Ovary (tissue), 9 donors: ENCODE results near the gene ZMAT5. TPM values are rescaled to one million over a fixed set of nuclear protein-coding genes. Genes with fewer than 3 reads are reported as not detected.

Experiments used
- DNase-seq, 5 donors: peaks; one replicate each; pipeline ENCODE4 v3.0.0-alpha.2; 2019 to 2020
- H3K27ac ChIP-seq, 2 donors: fragments of 200-600 bp; one replicate each; pipeline versions ENCODE4 v1.5.1 to v1.8.0; 2019 to 2022
- H3K27me3 ChIP-seq: fragments of 200-600 bp; one replicate; pipeline ENCODE4 v1.8.0; 2022
- H3K36me3 ChIP-seq: fragments of 200-600 bp; sonication (generic); one replicate; pipeline ENCODE4 v1.5.1; 2019
- H3K4me1 ChIP-seq: one replicate; pipeline ENCODE4 v1.8.1; 2013; ENCODE audit warnings: mild to moderate bottlenecking, moderate library complexity; ENCODE audit not compliant: insufficient read depth
- H3K4me3 ChIP-seq: fragments of 200-600 bp; sonication (generic); one replicate; pipeline ENCODE4 v1.5.1; 2017
- H3K9me3 ChIP-seq, 2 donors: fragments of 200-600 bp in 1 of 2; sonication (generic) in 1 of 2; one replicate each; pipeline versions ENCODE4 v1.5.1 to v1.8.1; 2013 to 2019; ENCODE audit warnings: mild to moderate bottlenecking in 1 of 2, moderate library complexity in 1 of 2
- CTCF ChIP-seq, 3 donors: fragments of 450-650 bp in 2 of 3; fragments of 200-600 bp in 1 of 3; IDR thresholded peaks; one replicate each; pipeline versions ENCODE4 v1.5.1 to v1.8.0; 2016 to 2022; ENCODE audit warnings: antibody characterized with exemption in 3 of 3, mild to moderate bottlenecking in 1 of 3
- EP300 ChIP-seq: sonication (generic); formaldehyde crosslinking; IDR thresholded peaks from one replicate; pipeline ENCODE4 v1.6.1; 2017; ENCODE audit warnings: antibody characterized with exemption
- POLR2A ChIP-seq: fragments of 450-650 bp; IDR thresholded peaks from one replicate; pipeline ENCODE4 v1.6.1; 2017; ENCODE audit warnings: antibody characterized with exemption, mild to moderate bottlenecking, moderate library complexity
- WGBS, 3 donors: extraction: QIAGEN DNeasy Blood & Tissue Kit in 1 of 3; methylation state at CpG; one replicate each; pipeline versions ENCODE4 v1.1.5 to v1.1.7; 2013 to 2017; 5-methylcytosine and 5-hydroxymethylcytosine counted together
- intact Hi-C, 4 donors: fragments of 100-400 bp; cut with DNase I; formaldehyde crosslinking; loops; one replicate each; pipeline versions ENCODE4 v1.11.0 to v1.15.1; 2022 to 2023
- polyA plus RNA-seq, 2 donors: library from polyadenylated mRNA; stranded (reverse); fragments of 200-250 nt in 1 of 2; fragments of 350-450 nt in 1 of 2; fragmentation: Illumina TruSeq in 1 of 2; extraction: RNeasy Lipid Tissue Mini Kit (QIAGEN cat#74804) in 1 of 2; gene quantifications; one replicate each; pipeline ENCODE4 v1.2.3, GENCODE V29; 2013 to 2014
- total RNA-seq, 7 donors: library from RNA; depleted of rRNA in 2 of 7; stranded (reverse); fragments of >200 nt in 2 of 7; fragmentation: NEBNext Ultra II Directional in 3 of 7; extraction: Animal tissue kit (Norgen Biotek cat#: 25700) in 3 of 7; gene quantifications; one replicate each; pipeline versions ENCODE4 v1.1.0 to v1.2.4, GENCODE V29; 2016 to 2023
- donor health status: DM: no; HTN: no; CAD: no; lungs with moderate emphysema.
- donor health status: DM: no; HTN: no; CAD: no.
- donor health status: Bipolar disorder and iron deficiency.
- donor health status: DM: yes; HTN: yes; CAD: no.
- donor health status: DM: no; HTN: no; CAD: no.
- donor health status: DM: yes; HTN: yes; CAD: no.

Gene ZMAT5
- total and polyA plus RNA-seq, 9 donors = 5.7 to 27.2 (median 21.4) TPM

GRCh38 chr22:29706486-29706885 is 60.3 kb downstream of the ZMAT5 start:
- Histone ChIP-seq H3K36me3 (no peaks in the 10 kb centered on the region), H3K4me1 (no peaks in the 10 kb centered on the region), H3K27ac (no peak overlapping the region), H3K9me3 (no peaks in the 10 kb centered on the region), H3K27me3 (no peaks in the 10 kb centered on the region), H3K4me3 (no peak overlapping the region)
- TF ChIP-seq POLR2A (no peak), EP300 (no peak), CTCF (IDR thresholded peaks at IDR 0.05) (no peak)
- 46 to 60% (median 48%) methylated on average over 9 of the region's 9 CpGs for WGBS, 3 donors
- intact Hi-C loops = no loop called here
- DNase-seq = no peak

DNA sequence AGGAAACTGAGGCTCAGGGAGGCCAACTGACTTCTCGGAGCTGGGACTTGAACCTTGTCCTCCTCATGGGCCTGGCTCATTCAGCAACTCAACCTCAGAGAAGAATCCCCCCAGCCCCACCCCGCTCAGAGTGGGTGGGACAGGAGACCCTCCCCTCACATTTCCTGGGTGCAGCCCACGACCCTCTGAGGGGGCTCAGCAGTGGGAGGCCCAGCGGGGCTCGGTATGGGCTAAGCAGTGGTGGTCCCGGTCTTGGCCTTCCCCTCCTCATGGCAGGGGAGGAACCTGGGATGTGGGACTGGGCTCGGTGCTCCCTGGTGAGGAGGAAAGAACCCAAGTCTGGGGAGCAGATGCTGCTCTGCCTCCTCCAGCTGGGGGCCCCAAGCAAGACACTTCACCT is 61.2 kb downstream of the ZMAT5 start:
- intact Hi-C loops = no loop called here
- no peaks in the 10 kb centered on the region for H3K9me3 ChIP-seq
- H3K36me3 ChIP-seq = no peaks in the 10 kb centered on the region
- H3K4me3 ChIP-seq = no peak overlapping the region
- H3K27me3 ChIP-seq = no peaks in the 10 kb centered on the region
- no peak for DNase-seq
- no peak overlapping the region for H3K27ac ChIP-seq
- no peaks in the 10 kb centered on the region for H3K4me1 ChIP-seq
- TF ChIP-seq EP300 (no peak), CTCF (IDR thresholded peaks at IDR 0.05) (no peak), POLR2A (no peak)
- 80 to 83% (median 80%) methylated on average over 7 of the region's 7 CpGs for WGBS, 3 donors

DNA sequence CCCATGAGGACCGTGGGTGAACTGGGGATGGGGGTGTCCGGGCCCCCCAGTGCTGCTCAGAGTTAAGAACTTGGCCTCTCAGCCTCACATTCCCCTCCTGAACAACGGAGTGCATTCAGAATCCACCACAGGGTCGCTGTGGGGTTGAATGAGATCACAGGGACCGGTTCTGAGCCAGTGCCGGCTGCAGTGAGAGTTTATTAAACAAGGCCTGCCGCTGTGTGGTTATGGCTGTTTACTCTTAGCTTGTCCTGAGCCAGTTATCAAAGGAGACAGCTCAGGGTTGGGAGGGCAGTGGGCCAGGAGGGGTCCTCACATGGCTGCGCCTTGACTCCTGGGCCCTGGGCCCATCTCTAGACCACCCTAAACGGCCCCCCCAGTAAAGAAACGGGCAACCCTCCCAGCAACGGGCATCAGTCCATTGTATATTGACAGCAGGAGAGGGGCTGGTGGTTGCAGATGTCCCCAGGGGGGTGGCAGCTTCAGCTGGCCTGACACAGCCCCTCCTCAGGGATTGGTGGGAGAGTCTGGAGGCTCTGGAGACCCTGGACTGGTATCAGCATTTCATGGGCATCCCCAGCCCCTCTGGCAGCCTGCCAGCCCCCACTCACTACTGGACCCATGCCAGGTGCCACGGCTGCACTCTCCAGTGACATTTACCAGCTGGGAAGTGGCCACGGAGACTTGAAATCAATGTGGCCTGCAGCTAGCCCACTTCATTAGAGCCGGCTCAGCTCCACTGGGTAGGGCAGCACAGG is 62.1 kb downstream of the ZMAT5 start:
- no peaks in the 10 kb centered on the region for H3K27me3 ChIP-seq
- DNase-seq = no peak
- no peaks in the 10 kb centered on the region for H3K36me3 ChIP-seq
- H3K4me1 ChIP-seq = no peaks in the 10 kb centered on the region
- no peak overlapping the region for H3K4me3 ChIP-seq
- WGBS, 3 donors = 5 to 17% (median 9%) methylated on average over 13 to 14 of the region's 14 CpGs
- intact Hi-C loops = no loop called here
- TF ChIP-seq CTCF (IDR thresholded peaks at IDR 0.05) (no peak), POLR2A (no peak), EP300 (no peak)
- H3K27ac ChIP-seq = no peak overlapping the region
- H3K9me3 ChIP-seq = no peaks in the 10 kb centered on the region

DNA sequence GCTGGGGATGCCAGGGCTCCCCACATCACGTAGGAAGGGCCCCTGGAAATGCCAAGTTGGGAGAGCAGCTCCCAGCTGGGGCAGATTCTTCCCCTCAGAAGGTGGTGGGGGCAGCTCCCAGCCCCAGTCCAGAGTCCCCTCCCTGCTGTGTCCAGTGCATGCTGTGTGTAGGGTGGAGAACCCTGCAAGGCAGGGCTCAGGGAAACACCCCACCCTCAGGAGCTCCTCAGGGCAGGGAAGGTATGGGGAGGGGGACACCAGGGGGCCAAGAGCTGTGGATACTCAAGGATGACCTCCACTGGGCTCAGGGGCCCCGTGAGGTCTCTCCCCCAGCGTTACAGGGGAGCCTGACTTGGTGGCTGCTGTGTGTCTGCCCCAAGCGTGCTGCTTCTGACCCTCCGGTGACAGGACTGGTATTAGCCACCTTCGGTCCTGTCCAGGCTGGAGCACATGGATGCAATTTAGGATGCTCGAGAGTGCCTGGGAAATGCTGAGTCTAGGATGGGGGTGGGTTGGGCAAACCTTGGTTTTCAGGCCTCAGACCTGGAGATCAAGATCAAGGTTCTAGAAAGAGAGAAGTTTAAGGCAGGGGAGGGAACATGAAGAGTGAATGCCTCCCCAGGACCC is 63.1 kb downstream of the ZMAT5 start:
- H3K27me3 ChIP-seq = no peaks in the 10 kb centered on the region
- no peaks in the 10 kb centered on the region for H3K4me1 ChIP-seq
- no peak for DNase-seq
- no peak overlapping the region for H3K4me3 ChIP-seq
- intact Hi-C loops = loop anchor here in 1 of 4 donors (2.0 kb wide), 1 partner anchor 37 kb away; no protein-coding TSS in a partner anchor
- 40 to 58% (median 41%) methylated on average over 7 of the region's 7 CpGs for WGBS, 3 donors
- no peaks in the 10 kb centered on the region for H3K9me3 ChIP-seq
- no peak overlapping the region for H3K27ac ChIP-seq
- TF ChIP-seq CTCF (IDR thresholded peaks at IDR 0.05) = no peak
- H3K36me3 ChIP-seq = no peaks in the 10 kb centered on the region
